ENCODE measurements around the gene SLCO3A1. TPM values are rescaled to one million over a fixed set of nuclear protein-coding genes. Genes with fewer than 3 reads are reported as not detected.

The SLCO3A1 gene
- total RNA-seq, 1 experiment from 2014 or later: 37.8 TPM

DNA sequence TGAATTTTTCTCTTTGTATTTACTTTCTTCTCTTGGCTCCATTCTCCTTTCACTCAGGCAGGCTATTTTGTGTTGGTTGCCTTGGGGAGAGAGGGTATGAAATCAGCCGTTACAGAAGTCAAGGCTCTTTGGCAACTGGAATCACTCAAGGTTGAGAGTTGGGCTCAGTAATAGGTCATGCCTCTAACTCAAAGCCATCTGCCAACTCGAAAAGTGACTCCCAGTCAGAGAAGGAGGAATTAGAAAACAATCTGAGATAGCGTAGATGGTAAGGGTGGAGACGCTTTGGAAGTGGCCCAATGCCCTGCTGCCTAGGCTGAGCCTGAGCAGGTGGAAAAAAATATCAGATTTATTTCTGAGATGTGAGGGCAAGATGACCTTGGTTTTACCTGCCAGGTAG is 334.5 kb downstream of the SLCO3A1 start:
- CTCF ChIA-PET: no interaction called here

DNA sequence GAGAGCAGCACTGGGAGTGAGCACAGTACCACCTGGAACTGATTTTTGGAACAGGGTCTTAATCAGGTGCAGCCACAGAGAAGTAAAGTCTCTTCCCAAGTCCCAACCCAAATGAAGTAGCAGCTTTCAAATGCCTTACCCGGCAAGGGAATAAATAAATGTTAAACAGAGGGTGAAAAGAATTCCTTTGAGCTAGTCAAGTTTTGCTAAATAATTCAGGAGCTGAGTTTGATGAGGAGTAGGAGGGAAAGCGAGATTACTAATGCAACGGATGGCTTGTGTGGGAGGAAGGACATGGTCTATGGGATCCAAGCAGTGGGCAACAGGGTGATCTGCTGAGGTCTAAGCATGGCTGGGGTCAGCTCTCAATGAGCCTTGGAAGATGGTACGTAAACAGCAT is 335.7 kb downstream of the SLCO3A1 start:
- CTCF ChIA-PET: no interaction called here
- intact Hi-C loops (cut with micrococcal nuclease; ENCODE audit: unreplicated experiment): no loop called here
- TF ChIP-seq, protein P1, sequence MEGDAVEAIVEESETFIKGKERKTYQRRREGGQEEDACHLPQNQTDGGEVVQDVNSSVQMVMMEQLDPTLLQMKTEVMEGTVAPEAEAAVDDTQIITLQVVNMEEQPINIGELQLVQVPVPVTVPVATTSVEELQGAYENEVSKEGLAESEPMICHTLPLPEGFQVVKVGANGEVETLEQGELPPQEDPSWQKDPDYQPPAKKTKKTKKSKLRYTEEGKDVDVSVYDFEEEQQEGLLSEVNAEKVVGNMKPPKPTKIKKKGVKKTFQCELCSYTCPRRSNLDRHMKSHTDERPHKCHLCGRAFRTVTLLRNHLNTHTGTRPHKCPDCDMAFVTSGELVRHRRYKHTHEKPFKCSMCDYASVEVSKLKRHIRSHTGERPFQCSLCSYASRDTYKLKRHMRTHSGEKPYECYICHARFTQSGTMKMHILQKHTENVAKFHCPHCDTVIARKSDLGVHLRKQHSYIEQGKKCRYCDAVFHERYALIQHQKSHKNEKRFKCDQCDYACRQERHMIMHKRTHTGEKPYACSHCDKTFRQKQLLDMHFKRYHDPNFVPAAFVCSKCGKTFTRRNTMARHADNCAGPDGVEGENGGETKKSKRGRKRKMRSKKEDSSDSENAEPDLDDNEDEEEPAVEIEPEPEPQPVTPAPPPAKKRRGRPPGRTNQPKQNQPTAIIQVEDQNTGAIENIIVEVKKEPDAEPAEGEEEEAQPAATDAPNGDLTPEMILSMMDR (conservative IDR thresholded peaks at IDR 0.05): no peak
- TF ChIP-seq EZH2 (IDR thresholded peaks at IDR 0.05; ENCODE audit: low read depth): no peak
- POLR2A ChIA-PET (ENCODE audit: unreplicated experiment): no interaction called here
- no peaks in the 10 kb centered on the region for H3F3A ChIP-seq (ENCODE audit: insufficient read depth, low read depth)
- H3K27me3 ChIP-seq (ENCODE audit: insufficient read depth, low read depth): peaks cover 40% of the 10 kb centered on the region
- H3K4me1 ChIP-seq (replicated peaks; ENCODE audit: insufficient read depth): no peaks in the 10 kb centered on the region
- H3K9me2 ChIP-seq (ENCODE audit: insufficient read depth): no peaks in the 10 kb centered on the region
- H3K27ac ChIP-seq: no peak overlapping the region
- no peaks in the 10 kb centered on the region for H3K36me3 ChIP-seq (ENCODE audit: low read depth)
- no peak overlapping the region for H3K4me2 ChIP-seq
- no peak overlapping the region for H2AFZ ChIP-seq
- H4K20me1 ChIP-seq (ENCODE audit: insufficient read depth): no peaks in the 10 kb centered on the region
- H3K9me3 ChIP-seq (ENCODE audit: insufficient read depth, low read depth): no peaks in the 10 kb centered on the region
- DNase-seq: no peak
- no TSS peak for BruUV-seq (replicated peaks)
- no peak overlapping the region for H3K4me3 ChIP-seq
- no peaks in the 10 kb centered on the region for H3K79me2 ChIP-seq (ENCODE audit: low read depth)

More for the DNA sequence above, 334.5 kb downstream of the SLCO3A1 start:
- BruUV-seq (replicated peaks): no TSS peak
- Histone ChIP-seq H3K4me3 (no peak overlapping the region), H3K36me3 (ENCODE audit: low read depth) (no peaks in the 10 kb centered on the region), H3K79me2 (ENCODE audit: low read depth) (no peaks in the 10 kb centered on the region), H3K4me1 (replicated peaks; ENCODE audit: insufficient read depth) (no peaks in the 10 kb centered on the region), H3K27me3 (ENCODE audit: insufficient read depth, low read depth) (peaks cover 51% of the 10 kb centered on the region), H4K20me1 (ENCODE audit: insufficient read depth) (no peaks in the 10 kb centered on the region), H3K9me3 (ENCODE audit: insufficient read depth, low read depth) (no peaks in the 10 kb centered on the region), H2AFZ (no peak overlapping the region), H3K9me2 (ENCODE audit: insufficient read depth) (no peaks in the 10 kb centered on the region), H3K27ac (no peak overlapping the region), H3K4me2 (no peak overlapping the region), H3F3A (ENCODE audit: insufficient read depth, low read depth) (no peaks in the 10 kb centered on the region)
- no peak for DNase-seq
- TF ChIP-seq, protein P1 (conservative IDR thresholded peaks at IDR 0.05): no peak
- TF ChIP-seq EZH2 (IDR thresholded peaks at IDR 0.05; ENCODE audit: low read depth): no peak
- intact Hi-C loops (cut with micrococcal nuclease; ENCODE audit: unreplicated experiment): no loop called here
- POLR2A ChIA-PET (ENCODE audit: unreplicated experiment): no interaction called here

DNA sequence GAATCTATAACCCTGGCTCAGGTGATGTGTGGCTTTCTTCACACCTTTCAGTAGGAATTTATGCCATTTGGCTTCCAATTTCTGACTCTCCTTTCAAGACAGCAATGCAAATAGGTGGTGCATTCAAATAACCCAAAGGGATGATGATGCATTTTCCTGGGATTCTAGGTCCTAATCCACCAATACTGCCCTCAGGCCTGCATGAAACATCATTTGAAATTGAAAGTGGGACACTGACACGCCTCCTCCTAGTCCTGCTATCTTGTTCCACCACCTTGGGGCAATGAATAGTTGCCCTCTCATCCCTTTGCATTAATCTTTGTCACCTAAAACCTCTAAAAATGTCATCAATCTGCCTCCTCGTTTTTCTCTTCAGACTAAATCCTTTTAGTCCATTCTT is 341.7 kb downstream of the SLCO3A1 start:
- H3F3A ChIP-seq (ENCODE audit: insufficient read depth, low read depth): no peaks in the 10 kb centered on the region
- H2AFZ ChIP-seq: no peak overlapping the region
- peaks cover 19% of the 10 kb centered on the region; the same call in 1 of the 2 replicates for H3K27me3 ChIP-seq (ENCODE audit: insufficient read depth, low read depth)
- CTCF ChIA-PET: no interaction called here
- TF ChIP-seq EZH2 (IDR thresholded peaks at IDR 0.05; ENCODE audit: low read depth): no peak
- TF ChIP-seq, protein P1 (conservative IDR thresholded peaks at IDR 0.05): no peak
- POLR2A ChIA-PET (ENCODE audit: unreplicated experiment): no interaction called here
- no peak overlapping the region for H3K4me3 ChIP-seq
- H3K4me1 ChIP-seq (replicated peaks; ENCODE audit: insufficient read depth): no peaks in the 10 kb centered on the region
- DNase-seq: no peak
- no peaks in the 10 kb centered on the region for H3K36me3 ChIP-seq (ENCODE audit: low read depth)
- no peaks in the 10 kb centered on the region for H4K20me1 ChIP-seq (ENCODE audit: insufficient read depth)
- no peak overlapping the region for H3K27ac ChIP-seq
- intact Hi-C loops (cut with micrococcal nuclease; ENCODE audit: unreplicated experiment): no loop called here
- H3K4me2 ChIP-seq: no peak overlapping the region
- H3K9me2 ChIP-seq (ENCODE audit: insufficient read depth): no peaks in the 10 kb centered on the region
- no peaks in the 10 kb centered on the region for H3K9me3 ChIP-seq (ENCODE audit: insufficient read depth, low read depth)
- BruUV-seq (replicated peaks): no TSS peak
- no peaks in the 10 kb centered on the region for H3K79me2 ChIP-seq (ENCODE audit: low read depth)

Measured in PC-9 (cell line).